GM20000 (cell line): ENCODE results near the gene SLC35G2.
"Not testable (repeated sequence)": the region's sequence is repeated elsewhere in the genome, so short reads cannot be mapped to it uniquely, and the experiment has no call there.

Experiments
- DNase-seq: peaks from one replicate; pipeline ENCODE4 v3.0.0; 2012; ENCODE audit warnings: low spot score
- CTCF ChIP-seq: IDR thresholded peaks from 2 replicates; pipeline ENCODE4 v1.5.1; 2012; ENCODE audit warnings: mild to moderate bottlenecking, control low read depth; ENCODE audit errors: extremely low read depth, missing control alignments

The SLC35G2 gene

GRCh38 chr3:136852180-136852579, 33.3 kb downstream of the SLC35G2 start:
- no peak for DNase-seq
- TF ChIP-seq CTCF, result no peak

- no peak for TF ChIP-seq CTCF
- DNase-seq, result no peak
Observed at GRCh38 chr3:136856665-136857064, 37.7 kb downstream of the SLC35G2 start.

GRCh38 chr3:136858381-136858780, 39.5 kb downstream of the SLC35G2 start:
- no peak for TF ChIP-seq CTCF
- DNase-seq, result no peak

GRCh38 chr3:136860541-136860940, 41.6 kb downstream of the SLC35G2 start:
- DNase-seq, result no peak
- TF ChIP-seq CTCF, result no peak

GRCh38 chr3:136861890-136862616, 43.1 kb downstream of the SLC35G2 start, which contains the start of gene NCK1:
Gene NCK1, plus strand, starts transcription at chr3:136862208. Its CDS starts 65,794 bp downstream, at chr3:136928002.
- peak; percentile 96 for DNase-seq
- TF ChIP-seq CTCF, result no peak

GRCh38 chr3:136862617-136863322, 43.8 kb downstream of the SLC35G2 start:
- DNase-seq, result peak; percentile 52
- no peak for TF ChIP-seq CTCF

GRCh38 chr3:136869282-136869681, 50.4 kb downstream of the SLC35G2 start:
- TF ChIP-seq CTCF, result no peak
- no peak for DNase-seq

- DNase-seq, result not testable (repeated sequence)
Observed at GRCh38 chr3:136872258-136872657, 53.3 kb downstream of the SLC35G2 start.

- DNase-seq, result not testable (repeated sequence)
Observed at GRCh38 chr3:136879510-136879909, 60.6 kb downstream of the SLC35G2 start.
